GM13976 (cell line): Measurements from ENCODE around the gene UCKL1.
"Not testable (repeated sequence)": the region's sequence is repeated elsewhere in the genome, so short reads cannot be mapped to it uniquely, and the experiment has no call there.

Source experiments
- DNase-seq: peaks from one replicate; pipeline ENCODE4 v3.0.0; 2012; ENCODE audit warnings: low spot score
- in situ Hi-C: fragments of 300-500 bp; cut with MboI; formaldehyde crosslinking; loops from one replicate; pipeline ENCODE4 v1.12.0; 2022; ENCODE audit warnings: low sequenced_read_pairs, mixed read lengths, inconsistent platforms; ENCODE audit not compliant: unreplicated experiment
- TF ChIP-seq, protein P1 (sequence below): IDR thresholded peaks from 2 replicates; pipeline ENCODE4 v1.5.1; 2012; ENCODE audit warnings: borderline replicate concordance, mild to moderate bottlenecking; ENCODE audit not compliant: insufficient read depth; ENCODE audit errors: extremely low read depth, missing control alignments, control extremely low read depth

UCKL1 gene

DNA sequence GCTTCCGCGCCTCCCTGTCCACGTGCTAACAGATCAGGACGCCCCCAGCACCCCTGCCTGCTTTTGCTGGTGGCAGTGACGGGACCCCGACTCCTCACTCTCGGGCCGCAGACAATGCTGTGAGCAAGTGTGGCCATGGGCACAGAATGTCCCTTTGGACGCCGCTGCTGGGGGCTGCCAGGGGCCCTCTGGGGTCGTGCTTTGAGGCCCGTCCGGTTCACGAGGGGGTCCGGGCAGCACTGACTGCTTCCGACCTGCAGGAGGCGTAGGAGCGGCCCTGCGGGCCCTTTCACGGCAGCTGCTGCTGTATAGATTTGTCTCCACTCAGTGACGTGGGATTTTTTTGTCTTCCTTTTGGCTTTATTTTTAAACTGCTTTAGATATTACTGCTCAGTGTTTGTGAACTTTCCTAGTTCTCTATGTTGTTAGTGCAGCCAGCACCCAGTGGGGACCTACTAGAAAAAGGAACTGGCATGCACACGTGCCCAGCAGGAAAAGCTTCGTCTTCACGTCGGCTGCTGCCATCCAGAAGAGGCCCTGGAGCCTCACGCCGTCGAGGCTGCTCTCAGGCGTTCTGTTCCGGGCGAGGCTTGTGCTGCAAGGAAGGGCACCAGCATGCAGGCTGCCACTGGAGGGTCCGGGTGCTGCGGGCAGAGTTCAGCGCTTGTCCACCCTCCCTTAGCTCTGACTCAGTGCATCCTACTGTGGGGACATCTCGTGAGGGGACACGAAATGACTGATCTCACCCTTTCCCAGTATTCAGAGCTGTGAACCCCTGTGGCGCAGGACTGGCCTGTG, 21.7 kb downstream of the UCKL1 start:
- in situ Hi-C loops: no loop called here
- DNase-seq: no peak
- TF ChIP-seq, protein P1, sequence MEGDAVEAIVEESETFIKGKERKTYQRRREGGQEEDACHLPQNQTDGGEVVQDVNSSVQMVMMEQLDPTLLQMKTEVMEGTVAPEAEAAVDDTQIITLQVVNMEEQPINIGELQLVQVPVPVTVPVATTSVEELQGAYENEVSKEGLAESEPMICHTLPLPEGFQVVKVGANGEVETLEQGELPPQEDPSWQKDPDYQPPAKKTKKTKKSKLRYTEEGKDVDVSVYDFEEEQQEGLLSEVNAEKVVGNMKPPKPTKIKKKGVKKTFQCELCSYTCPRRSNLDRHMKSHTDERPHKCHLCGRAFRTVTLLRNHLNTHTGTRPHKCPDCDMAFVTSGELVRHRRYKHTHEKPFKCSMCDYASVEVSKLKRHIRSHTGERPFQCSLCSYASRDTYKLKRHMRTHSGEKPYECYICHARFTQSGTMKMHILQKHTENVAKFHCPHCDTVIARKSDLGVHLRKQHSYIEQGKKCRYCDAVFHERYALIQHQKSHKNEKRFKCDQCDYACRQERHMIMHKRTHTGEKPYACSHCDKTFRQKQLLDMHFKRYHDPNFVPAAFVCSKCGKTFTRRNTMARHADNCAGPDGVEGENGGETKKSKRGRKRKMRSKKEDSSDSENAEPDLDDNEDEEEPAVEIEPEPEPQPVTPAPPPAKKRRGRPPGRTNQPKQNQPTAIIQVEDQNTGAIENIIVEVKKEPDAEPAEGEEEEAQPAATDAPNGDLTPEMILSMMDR: no peak

DNA sequence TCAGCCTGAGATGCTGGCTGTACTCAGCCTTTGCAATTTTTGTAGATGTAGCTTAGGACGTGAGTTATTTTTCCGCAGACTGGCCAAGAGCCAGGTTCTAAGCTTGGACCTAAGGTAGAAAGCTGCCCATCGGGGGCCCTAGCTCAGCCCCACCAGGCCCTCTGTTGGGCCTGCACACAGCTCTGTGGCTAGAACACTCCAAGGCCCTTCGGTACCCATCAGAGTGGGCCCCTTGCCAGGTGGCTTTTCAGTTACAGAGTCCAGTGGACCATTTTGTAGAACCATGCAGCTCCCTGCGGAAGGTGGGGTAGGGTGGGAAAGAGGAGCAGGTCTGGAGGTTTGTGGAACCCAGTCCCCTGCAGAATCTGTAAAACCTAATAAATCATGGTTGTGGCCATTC, 22.6 kb downstream of the UCKL1 start:
- TF ChIP-seq, protein P1: no peak
- no peak for DNase-seq
- in situ Hi-C loops: no loop called here

GRCh38 chr20:63932606-63933160, 23.5 kb downstream of the UCKL1 start:
- in situ Hi-C loops: no loop called here
- DNase-seq: no peak
- TF ChIP-seq, protein P1: no peak

GRCh38 chr20:63931735-63932134, 24.5 kb downstream of the UCKL1 start:
- in situ Hi-C loops: no loop called here
- TF ChIP-seq, protein P1: no peak
- DNase-seq: no peak

DNA sequence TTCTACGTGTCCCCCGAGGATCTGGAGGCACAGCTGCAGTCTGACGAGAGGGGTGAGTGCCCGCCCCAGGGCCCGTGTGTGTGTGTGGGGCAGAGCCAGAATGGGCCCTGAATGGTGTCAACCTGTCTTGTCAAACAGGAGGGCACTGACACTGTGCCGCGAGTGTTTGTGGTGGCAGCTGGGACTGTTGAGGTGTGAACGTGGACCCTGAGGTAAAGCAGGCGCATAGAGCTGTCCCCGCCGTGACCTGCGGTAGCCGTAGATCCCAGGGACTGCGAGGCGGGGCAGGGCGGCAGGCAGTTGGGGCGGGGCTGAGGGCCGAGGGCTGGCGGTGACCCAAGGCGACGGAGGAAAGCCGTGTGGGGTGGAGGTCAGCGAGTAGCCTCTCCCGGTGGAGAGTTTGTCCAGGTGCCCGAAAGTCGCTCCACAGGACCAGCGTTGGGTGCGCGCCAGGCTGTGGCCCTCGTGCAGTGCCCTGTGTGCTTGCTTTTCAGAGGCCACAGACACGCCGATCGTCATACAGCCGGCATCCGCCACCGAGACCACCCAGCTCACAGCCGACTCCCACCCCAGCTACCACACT, 25.2 kb downstream of the UCKL1 start:
- TF ChIP-seq, protein P1: no peak
- no peak for DNase-seq
- in situ Hi-C loops: no loop called here

DNA sequence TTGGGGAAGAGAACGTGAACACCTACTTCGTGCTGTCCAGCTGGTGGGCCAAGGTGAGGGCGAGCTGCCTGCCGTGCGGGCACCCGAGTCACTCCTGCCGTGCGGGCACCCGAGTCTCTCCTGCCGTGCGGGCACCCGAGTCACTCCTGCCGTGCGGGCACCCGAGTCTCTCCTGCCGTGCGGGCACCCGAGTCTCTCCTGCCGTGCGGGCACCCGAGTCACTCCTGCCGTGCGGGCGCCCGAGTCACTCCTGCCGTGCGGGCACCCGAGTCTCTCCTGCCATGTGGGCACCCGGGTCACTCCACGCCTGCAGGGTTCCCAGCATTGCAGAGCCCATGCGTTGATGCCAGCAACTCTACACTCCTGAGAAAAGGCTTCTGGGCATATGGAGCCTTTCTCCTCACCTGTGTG, 26.7 kb downstream of the UCKL1 start:
- DNase-seq, in situ Hi-C loops: not testable (repeated sequence)

GRCh38 chr20:63929071-63929470, 27.1 kb downstream of the UCKL1 start:
- no peak for DNase-seq
- in situ Hi-C loops: no loop called here
- TF ChIP-seq, protein P1: no peak
